Activated CD4-positive, alpha-beta T cell treated with anti-CD3 and anti-CD28 coated beads for 4 hours (primary cell): Measurements from ENCODE around the gene PPIL1.
"Not testable (repeated sequence)": the region's sequence is repeated elsewhere in the genome, so short reads cannot be mapped to it uniquely, and the experiment has no call there.

Experiments
- DNase-seq, 2 donors: peaks; one replicate each; pipeline ENCODE4 v3.0.0-alpha.2; 2020

The PPIL1 gene

DNA sequence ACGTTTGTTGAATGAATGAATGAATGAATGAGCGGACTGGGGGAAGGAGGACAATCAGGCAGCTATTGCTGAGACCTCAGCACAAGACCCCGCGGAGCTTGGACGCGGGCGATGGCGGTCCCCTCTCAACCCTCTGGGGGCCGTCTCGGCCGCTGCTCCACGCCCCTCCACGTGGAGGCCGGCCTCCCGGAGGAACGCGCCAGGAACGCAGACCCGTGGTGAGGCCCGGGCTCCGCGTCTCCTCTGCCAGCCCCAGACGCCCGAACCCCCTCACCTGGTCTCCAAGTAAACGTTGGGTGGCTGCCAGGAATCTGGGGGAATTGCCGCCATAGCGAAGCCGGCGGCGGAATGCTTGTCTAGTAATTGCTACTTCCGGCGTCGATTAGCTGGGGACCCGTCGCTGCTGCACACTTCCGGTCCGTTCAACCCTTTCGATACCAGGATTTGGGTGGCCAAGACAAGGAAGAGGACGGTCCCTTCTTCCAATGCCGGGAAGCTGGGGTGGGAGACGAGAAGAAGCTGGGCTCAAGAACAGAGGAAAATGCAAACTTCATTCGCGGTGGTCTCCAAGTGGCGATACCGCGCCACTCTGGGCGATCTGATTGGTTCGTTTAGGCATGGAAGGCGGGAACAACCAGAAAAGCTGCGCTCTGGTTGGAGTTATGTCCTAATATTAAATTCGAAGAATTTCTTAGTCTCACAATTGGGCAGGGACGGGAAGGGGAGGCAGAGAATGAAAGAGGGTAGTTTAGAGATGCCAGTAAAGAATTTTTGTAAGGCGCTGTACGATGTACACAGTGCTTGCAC is at the start of gene PPIL1:
Gene PPIL1 (minus strand): TSS at position 361 of the 807 bp plus-strand sequence. CDS start 31 bp downstream, at position 330.
- peak; percentile 84 to 87 for DNase-seq

DNA sequence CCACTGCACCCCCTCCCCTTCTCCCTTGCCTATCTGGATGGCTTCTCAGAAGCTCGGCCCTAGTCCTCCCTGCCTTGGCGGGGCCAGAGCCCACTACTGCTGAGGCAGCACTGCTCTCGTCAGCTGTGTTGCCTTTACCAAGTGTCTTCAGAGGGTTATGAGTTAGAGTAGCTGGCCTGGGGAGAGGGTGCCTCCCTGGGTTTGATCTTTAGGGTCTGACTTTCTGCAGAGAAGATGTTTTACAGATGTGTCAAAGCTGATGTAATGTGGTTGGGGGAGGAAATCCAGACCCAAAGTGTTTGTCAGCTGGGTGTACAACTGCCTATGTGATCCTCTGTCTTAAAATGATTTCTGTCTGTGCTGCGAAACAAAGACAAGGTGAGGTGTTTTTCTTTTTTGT is 49.5 kb upstream of the PPIL1 start:
- DNase-seq: no peak

DNA sequence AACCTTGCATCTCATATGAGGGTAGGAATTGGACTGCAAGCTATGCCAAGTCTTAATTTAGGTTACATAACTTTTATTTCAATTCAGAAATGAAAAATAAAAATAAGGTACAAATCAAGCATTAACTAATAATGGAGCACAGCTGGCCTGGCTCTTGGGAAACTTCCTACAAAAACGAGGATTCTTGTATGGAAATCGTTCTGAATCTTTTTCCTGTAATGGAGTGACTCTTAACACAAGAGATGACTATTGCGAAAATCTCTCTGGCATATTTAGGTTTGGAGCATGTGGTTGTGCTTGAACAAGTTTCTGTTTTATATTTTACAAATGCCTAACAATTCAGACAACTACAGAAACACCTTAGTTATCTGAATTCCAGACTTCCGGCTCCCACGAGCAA is 45.9 kb upstream of the PPIL1 start:
- DNase-seq: no peak

DNA sequence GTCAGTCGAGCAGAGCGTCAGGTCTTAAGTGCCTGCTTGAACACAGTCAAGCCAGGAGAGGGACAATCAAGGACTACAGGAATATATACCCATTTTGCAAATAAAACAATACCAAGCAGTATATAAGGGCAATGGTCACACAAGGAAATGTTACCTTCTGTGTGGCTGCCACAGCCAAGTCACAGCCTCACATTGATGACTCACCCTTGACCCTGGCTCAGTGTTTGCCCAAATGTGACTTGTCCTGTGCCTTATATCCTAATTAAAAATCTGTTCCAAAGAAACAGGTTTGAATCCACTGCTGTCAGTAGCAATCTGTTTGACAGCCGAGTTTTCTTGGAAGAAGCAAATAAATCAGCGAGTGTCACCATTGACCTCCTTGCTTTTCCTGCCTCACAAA is 45.4 kb upstream of the PPIL1 start:
- DNase-seq: no peak

- no peak for DNase-seq
Measured at GRCh38 chr6:36917541-36918193, 43.1 kb upstream of the PPIL1 start.

DNA sequence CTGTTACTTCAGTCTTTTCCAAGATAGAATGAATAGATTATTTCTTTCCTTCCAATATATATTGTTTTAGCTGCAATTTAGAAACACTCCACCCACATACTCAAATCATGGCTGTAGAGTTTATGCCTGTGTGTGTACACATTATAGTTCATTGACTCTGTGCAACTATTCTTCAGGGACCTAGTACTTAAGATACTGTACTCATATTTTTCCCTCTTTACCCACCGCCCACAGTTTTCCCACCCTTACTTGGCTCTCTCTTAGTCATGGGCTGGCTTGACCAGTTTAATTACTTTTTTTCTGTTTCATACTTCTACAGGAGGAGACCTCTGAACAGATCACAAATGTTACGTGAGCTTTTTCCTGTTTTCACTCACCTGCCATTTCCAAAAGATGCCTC is 41.5 kb upstream of the PPIL1 start:
- DNase-seq: no peak

- DNase-seq: no peak
Measured at GRCh38 chr6:36915599-36915998, 41.0 kb upstream of the PPIL1 start.

GRCh38 chr6:36914227-36914794 is 39.7 kb upstream of the PPIL1 start:
- peak; percentile 18 to 26 for DNase-seq

GRCh38 chr6:36913082-36913481 is 38.5 kb upstream of the PPIL1 start:
- DNase-seq: no peak

- peak; percentile 60 to 65 for DNase-seq
Measured at GRCh38 chr6:36912586-36912985, 38.0 kb upstream of the PPIL1 start.

DNA sequence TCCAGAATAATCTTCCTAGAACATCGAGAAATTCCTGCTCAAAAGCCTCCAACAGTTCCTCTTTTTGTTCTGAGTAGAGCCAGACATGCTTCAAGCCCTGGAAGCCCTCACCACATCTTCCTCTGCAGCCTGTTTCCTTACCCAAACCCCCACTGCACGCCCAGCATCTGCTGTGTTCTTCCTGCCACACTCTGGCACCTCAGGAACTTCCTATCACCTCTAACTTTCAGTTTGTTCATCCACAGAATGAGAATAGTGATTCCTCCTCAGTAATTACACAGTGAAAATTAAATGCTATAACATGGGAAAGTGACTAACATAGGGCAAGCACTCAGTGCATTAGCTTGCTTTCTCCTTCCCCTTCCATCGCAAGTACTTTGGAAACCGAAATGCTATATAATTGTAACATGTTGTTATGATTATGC is 37.4 kb upstream of the PPIL1 start:
- peak; percentile 7 to 17 for DNase-seq

DNA sequence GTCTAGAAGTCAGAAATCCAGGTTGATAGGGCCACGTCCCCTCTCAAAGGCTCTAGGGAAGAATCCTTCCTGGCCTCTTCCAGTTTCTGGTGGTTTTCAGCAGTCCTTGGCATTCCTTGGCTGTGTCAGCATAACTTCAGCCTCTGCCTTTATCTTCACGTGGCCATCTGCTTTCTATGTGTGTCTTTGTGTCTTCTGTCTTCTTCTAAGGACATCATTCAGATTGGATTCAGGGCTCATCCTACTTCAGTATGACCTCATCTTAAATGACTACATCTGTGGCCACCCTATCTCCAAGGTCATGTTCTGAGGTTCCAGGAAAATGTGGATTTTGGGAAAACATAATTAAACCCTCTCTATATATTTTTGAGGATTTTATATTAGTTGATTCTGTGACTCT is 34.1 kb upstream of the PPIL1 start:
- no peak for DNase-seq

- DNase-seq: no peak
Measured at GRCh38 chr6:36907781-36908180, 33.2 kb upstream of the PPIL1 start.

DNA sequence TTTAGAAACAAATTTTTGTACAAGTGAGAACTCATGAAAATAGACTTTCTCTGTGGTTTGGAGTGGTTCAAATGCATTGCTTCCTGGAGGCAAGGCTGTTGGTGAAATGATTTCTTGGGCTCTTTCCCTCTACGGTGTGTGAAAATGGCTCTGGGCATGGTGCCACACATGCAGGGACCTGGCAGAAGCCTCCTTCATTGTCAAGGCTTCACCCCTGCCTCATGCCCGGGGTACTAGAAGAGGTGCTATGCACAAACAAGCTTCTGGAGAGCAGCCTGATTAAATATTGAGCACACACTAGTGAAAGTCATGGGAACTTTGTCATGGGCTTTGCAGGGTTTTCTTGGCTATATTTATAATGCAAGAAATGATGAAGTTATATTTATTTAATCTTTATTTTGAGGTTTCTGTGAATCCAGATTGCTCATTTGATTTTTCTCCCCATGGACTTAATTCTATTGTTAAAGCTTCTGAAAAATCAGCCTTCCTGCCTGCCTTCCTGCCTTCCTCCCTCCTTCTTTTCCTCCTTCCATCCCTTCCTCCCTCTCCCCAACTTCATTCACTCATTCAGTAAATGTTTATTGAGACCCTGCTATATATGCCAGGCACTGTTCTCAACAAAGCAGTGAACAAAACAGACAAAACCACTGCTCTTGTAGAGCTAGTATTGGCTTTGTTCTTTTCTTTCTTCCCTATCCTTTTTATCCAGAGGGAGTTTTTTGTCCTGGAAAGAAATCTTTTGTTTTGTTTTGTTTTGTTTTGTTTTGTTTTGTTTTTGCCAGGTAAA is 32.1 kb upstream of the PPIL1 start:
- DNase-seq: no peak

- DNase-seq: no peak
Measured at GRCh38 chr6:36904851-36905393, 30.3 kb upstream of the PPIL1 start.

- no peak for DNase-seq
Measured at GRCh38 chr6:36904114-36904513, 29.5 kb upstream of the PPIL1 start.

DNA sequence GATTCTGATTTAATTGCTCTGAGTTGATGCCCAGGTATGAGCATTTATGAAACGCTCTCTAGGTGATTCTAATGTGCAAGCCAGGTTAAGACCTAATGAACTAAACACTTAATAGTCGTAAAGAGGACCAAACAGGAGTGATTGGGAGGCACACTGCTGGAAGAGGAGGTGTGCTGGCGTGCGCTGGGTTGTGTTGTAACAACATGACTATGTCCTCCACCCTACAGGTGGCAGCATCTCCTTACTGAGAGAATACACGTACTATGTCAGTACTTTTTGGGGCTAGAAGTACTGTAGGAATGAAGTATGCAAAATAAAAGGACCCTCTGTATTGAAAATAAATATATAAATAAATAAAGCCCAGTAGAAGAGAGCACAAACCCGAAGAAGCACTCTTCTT is 23.0 kb upstream of the PPIL1 start:
- peak in 1 of 2 donors; percentile 18 for DNase-seq

DNA sequence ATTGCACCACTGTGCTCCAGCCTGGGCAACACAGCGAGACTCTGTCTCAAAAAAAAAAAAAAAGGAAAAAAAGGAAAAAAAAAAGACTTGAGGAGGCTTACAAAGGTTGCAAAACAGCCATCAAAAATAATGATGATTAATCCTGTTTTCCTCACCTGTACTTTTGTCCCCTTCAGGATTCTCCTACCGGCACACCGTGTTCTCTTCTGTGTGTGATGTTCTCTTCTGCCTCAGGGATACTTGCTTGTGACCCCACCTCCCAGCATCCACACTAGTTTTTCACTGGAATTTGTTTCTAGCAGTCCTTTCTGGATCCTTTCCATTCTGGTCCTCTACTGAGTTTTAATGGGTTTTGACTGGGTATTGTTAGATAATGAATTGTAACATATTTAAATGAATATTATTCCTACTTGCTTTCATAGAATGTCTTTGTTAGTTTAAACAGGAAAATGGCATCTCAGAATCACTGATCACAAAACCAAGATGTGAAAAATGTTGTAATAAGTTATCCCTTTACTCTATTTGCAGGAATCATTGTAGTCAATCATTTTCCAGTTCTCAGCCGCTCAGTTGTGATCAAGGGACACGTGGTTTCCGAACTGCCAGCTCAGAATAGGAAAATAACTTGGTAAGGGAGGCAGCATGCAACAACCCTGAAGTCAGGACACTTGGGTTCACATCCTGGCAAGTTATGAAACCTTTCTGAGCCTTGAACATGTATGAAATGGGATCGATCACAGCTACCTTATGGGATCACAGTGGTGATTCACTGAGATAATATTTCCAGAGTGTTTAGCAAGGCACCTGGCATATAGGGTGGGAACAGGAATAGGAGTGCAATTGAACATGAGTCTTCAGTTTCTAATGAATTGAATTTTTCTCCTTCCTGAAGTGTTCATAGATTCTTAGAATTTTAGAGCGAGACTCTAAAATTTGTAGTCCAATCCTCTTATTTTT is 19.7 kb upstream of the PPIL1 start:
- no peak for DNase-seq

GRCh38 chr6:36891153-36891552 is 16.6 kb upstream of the PPIL1 start:
- DNase-seq: not testable (repeated sequence)

DNA sequence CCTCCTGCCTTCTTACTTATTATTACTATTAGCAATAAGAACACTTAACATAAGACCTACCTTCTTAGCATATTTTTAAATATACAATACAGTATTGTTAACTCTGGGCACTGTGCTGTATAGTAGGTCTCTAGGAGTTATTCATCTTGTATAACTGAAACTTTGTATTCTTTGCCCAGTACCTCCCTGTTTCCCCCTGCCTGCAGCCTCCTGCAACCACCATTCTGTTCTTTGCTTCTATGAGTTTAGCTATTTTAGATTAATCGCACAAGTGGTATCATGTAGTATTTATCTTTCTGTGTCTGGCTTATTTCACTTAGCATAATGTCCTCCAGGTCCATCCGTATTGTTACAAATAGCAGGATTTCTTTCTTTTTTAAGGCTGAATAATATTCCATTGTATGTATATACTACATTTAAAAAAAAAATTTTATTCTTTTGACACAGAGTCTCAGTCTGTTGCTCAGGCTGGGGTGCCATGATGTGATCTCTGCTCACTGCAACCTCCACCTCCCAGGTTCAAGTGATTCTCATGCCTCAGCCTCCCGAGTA is 15.6 kb upstream of the PPIL1 start:
- DNase-seq: no peak
